Uterus (tissue), 4 donors: ENCODE data around the gene PDLIM4. TPM values are rescaled to one million over a fixed set of nuclear protein-coding genes. Genes with fewer than 3 reads are reported as not detected.

Experiments used
- DNase-seq, 2 donors: peaks; one replicate each; pipeline ENCODE4 v3.0.0-alpha.2; 2019 to 2020
- H3K27ac ChIP-seq, 2 donors: fragments of 200-600 bp; sonication (generic); 1 replicate in 1 of 2; 2 replicates in 1 of 2; pipeline ENCODE4 v1.5.1; 2016 to 2018
- H3K27me3 ChIP-seq, 2 donors: fragments of 200-600 bp; sonication (generic); one replicate each; pipeline ENCODE4 v1.5.1; 2018 to 2019; ENCODE audit warnings: control low read depth in 1 of 2
- H3K36me3 ChIP-seq, 2 donors: fragments of 200-600 bp; sonication (generic); one replicate each; pipeline ENCODE4 v1.5.1; 2019; ENCODE audit warnings: control low read depth in 1 of 2
- H3K4me1 ChIP-seq, 2 donors: fragments of 200-600 bp; sonication (generic); one replicate each; pipeline ENCODE4 v1.5.1; 2018 to 2019; ENCODE audit warnings: control low read depth in 1 of 2
- H3K4me3 ChIP-seq, 2 donors: fragments of 200-600 bp; sonication (generic); 1 replicate in 1 of 2; 2 replicates in 1 of 2; pipeline ENCODE4 v1.5.1; 2018 to 2019; ENCODE audit warnings: mild to moderate bottlenecking in 1 of 2
- H3K9me3 ChIP-seq, 2 donors: fragments of 200-600 bp; sonication (generic); one replicate each; pipeline ENCODE4 v1.5.1; 2019; ENCODE audit warnings: control low read depth in 1 of 2
- CTCF ChIP-seq, 4 experiments: fragments of 200-600 bp in 2 of 4; fragments of 450-650 bp in 2 of 4; sonication (generic) in 2 of 4; IDR thresholded peaks; one replicate each; pipeline ENCODE4 v1.5.1; 2016 to 2019; ENCODE audit warnings: antibody characterized with exemption in 4 of 4, mild to moderate bottlenecking in 2 of 4, moderate library complexity in 1 of 4
- POLR2A ChIP-seq, 2 donors: fragments of 450-650 bp; IDR thresholded peaks; one replicate each; pipeline ENCODE4 v1.6.1; 2016; ENCODE audit warnings: antibody characterized with exemption in 2 of 2, mild to moderate bottlenecking in 1 of 2, moderate library complexity in 1 of 2
- intact Hi-C: fragments of 100-400 bp; cut with DNase I; formaldehyde crosslinking; loops from one replicate; pipeline ENCODE4 v1.15.1; 2023; ENCODE audit warnings: low total_unique reads
- total RNA-seq, 4 donors: library from RNA; depleted of rRNA in 3 of 4; stranded (reverse); fragments of >200 nt in 3 of 4; gene quantifications; one replicate each; pipeline versions ENCODE4 v1.1.0 to v1.2.4, GENCODE V29; 2014 to 2023
- donor health status: DM: yes; HTN: yes; CAD: no.

Gene PDLIM4
- total RNA-seq, 4 donors from 2014 or later = 14.1 to 148 (median 45.3) TPM

- peak in 1 of 2 donors; percentile 37 for DNase-seq
- no peaks in the 10 kb centered on the region for H3K36me3 ChIP-seq
- peak overlapping the region; percentile 51 to 71 for H3K4me3 ChIP-seq
- TF ChIP-seq CTCF (IDR thresholded peaks at IDR 0.05) (no peak), POLR2A (IDR thresholded peaks at IDR 0.05) (no peak)
- no peaks in the 10 kb centered on the region for H3K27me3 ChIP-seq
- intact Hi-C loops = loop anchor here (10.0 kb wide), 1 partner anchor 1062 kb away; the partner anchor contains the start of gene HINT1
- no peaks in the 10 kb centered on the region for H3K9me3 ChIP-seq
- H3K4me1 ChIP-seq = peaks cover 21 to 33% of the 10 kb centered on the region in 2 donors
- peak overlapping the region; percentile 82 to 92 for H3K27ac ChIP-seq
Observed at GRCh38 chr5:132226516-132227234, 30.8 kb upstream of the PDLIM4 start.

- no peak for TF ChIP-seq POLR2A (IDR thresholded peaks at IDR 0.05)
- peak in 1 of 4 experiments; percentile 10 for TF ChIP-seq CTCF (IDR thresholded peaks at IDR 0.05)
- no peaks in the 10 kb centered on the region for H3K36me3 ChIP-seq
- H3K27ac ChIP-seq = peak overlapping the region; percentile 82 to 92
- no peaks in the 10 kb centered on the region for H3K9me3 ChIP-seq
- intact Hi-C loops = loop anchor here (10.0 kb wide), 1 partner anchor 1062 kb away; the partner anchor contains the start of gene HINT1
- peaks cover 20 to 31% of the 10 kb centered on the region in 2 donors for H3K4me1 ChIP-seq
- H3K4me3 ChIP-seq = peak overlapping the region; percentile 51 to 71
- DNase-seq = no peak
- no peaks in the 10 kb centered on the region for H3K27me3 ChIP-seq
Observed at GRCh38 chr5:132227235-132227484, 30.3 kb upstream of the PDLIM4 start.

GRCh38 chr5:132227485-132228240 is 29.8 kb upstream of the PDLIM4 start, which contains the start of gene P4HA2:
P4HA2 (minus strand) TSS chr5:132227853; CDS start chr5:132218626, 9,227 bp downstream.
- Histone ChIP-seq H3K4me3 (peak within 1 kb of the TSS; percentile 51 to 71), H3K4me1 (peaks cover 15 to 26% of the 10 kb centered on the region in 2 donors), H3K36me3 (no peaks in the 10 kb centered on the region), H3K27ac (peak within 1 kb of the TSS; percentile 82 to 92), H3K27me3 (no peaks in the 10 kb centered on the region), H3K9me3 (no peaks in the 10 kb centered on the region)
- intact Hi-C loops = loop anchor here (10.0 kb wide), 1 partner anchor 1063 kb away; the partner anchor contains the start of gene HINT1
- TF ChIP-seq POLR2A (IDR thresholded peaks at IDR 0.05) (peak; percentile 77 to 78), CTCF (IDR thresholded peaks at IDR 0.05) (peak in 3 of 4 experiments; percentile 12 to 35 (median 25))
- DNase-seq = peak; percentile 78 to 89

GRCh38 chr5:132228241-132229035 is 29.1 kb upstream of the PDLIM4 start:
- no peaks in the 10 kb centered on the region for H3K27me3 ChIP-seq
- H3K27ac ChIP-seq = peak overlapping the region; percentile 82 to 92
- TF ChIP-seq CTCF (IDR thresholded peaks at IDR 0.05) = no peak
- no peak for TF ChIP-seq POLR2A (IDR thresholded peaks at IDR 0.05)
- no peaks in the 10 kb centered on the region for H3K36me3 ChIP-seq
- no peaks in the 10 kb centered on the region for H3K9me3 ChIP-seq
- peak in 1 of 2 donors; percentile 13 for DNase-seq
- H3K4me1 ChIP-seq = peaks cover 14 to 20% of the 10 kb centered on the region in 2 donors
- peak overlapping the region; percentile 51 to 71 for H3K4me3 ChIP-seq
- intact Hi-C loops = loop anchor here (10.0 kb wide), 1 partner anchor 1064 kb away; the partner anchor contains the start of gene HINT1
